GM19452 (cell line): Measurements from ENCODE around the gene VSX1.

ENCODE experiments used
- ATAC-seq: cut with Tn5 transposase; IDR thresholded peaks from one replicate; pipeline ENCODE4 v1.9.1; 2021; ENCODE audit not compliant: unreplicated experiment

The VSX1 gene

DNA sequence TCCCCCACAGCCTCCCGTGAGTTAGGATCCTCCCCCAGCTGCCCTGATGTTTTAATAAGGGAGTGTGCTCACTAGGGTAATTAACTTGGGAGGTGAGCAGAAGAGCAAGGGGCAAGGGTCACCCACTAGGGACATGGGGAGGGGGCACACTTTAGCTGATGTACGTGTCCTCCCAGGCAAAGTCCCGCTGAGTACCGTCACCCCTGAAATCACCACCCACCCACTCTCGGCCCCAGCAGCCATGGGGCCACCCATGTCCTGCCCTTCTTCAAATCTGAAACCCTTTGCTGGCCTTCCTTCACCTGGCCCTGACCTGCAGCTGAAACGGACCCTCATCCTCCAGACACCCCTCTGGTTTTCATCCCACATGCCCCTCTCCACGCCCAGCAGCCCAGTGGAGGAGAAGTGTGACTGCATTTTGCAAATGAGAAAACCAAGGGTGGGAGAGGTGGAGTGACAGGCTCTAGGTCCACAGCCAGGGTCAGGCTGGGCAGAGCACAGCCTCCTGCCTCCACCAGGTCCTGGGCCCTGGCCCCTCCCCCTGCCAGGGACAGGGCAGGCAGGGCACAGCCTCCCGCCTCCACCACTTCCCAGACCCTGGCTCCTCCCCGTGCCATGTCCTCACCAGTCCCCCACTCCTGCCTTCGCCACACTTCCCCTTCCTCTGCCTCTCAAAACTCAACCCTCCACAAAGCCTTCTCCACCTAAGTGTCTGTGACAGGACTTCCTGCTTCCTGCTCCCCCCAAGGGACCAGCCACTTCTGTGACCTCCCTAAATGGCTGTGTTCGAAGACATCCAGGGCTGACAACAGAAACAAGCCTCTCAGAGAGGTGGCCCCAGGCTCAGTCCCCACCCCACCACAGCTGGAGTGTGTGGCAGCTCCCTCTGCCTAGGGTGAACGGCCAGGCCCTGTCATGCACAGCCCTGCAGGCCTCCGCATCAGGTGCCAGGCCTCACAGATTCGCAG is 39.1 kb downstream of the VSX1 start:
- peak; percentile 94 for ATAC-seq

GRCh38 chr20:25041813-25042530 is 40.0 kb downstream of the VSX1 start:
- no peak for ATAC-seq

- ATAC-seq, result no peak
Measured at GRCh38 chr20:25040438-25040831, 41.5 kb downstream of the VSX1 start.

- no peak for ATAC-seq
Measured at GRCh38 chr20:25039697-25040437, 42.1 kb downstream of the VSX1 start.

- no peak for ATAC-seq
Measured at GRCh38 chr20:25038591-25039015, 43.3 kb downstream of the VSX1 start.

GRCh38 chr20:25038103-25038410 is 43.9 kb downstream of the VSX1 start:
- no peak for ATAC-seq

DNA sequence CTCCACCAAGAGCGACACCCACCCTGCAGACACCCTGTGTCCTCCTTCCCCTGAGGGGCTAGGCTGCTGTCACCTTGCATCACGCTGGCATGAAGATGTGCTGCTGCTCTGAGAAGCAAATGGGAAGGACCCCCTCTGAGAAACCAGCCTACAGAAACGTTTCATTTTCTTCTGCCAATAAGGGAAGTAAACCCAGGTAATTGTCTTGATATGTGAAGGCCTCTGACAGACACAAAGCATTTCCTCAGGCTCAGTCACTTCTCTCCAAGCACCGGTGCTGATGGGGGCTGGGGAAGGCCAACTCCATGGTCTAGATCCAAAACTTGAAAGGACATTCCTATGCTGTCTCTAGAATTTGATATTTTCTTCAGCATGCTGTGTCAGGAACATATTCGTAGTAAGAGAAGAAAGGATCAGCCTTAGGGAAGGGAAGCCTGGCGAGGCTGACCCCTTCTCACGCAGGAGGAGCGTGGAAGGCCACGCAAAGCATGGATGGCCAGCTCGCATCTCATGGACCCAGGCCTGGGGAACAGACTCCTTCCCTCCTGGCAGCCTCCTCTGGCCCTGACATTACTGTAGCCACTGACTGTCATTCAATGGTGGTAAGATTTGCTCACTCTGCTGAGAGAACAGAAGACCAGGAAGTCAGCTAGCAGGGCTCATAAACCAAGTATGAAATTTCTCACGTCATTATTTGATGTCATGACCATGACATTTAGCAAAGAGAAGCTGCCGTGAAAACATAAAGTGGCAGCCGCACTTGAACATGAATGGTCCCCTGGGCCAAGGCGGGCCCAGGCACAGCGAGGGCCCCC is 44.4 kb downstream of the VSX1 start:
- no peak for ATAC-seq

DNA sequence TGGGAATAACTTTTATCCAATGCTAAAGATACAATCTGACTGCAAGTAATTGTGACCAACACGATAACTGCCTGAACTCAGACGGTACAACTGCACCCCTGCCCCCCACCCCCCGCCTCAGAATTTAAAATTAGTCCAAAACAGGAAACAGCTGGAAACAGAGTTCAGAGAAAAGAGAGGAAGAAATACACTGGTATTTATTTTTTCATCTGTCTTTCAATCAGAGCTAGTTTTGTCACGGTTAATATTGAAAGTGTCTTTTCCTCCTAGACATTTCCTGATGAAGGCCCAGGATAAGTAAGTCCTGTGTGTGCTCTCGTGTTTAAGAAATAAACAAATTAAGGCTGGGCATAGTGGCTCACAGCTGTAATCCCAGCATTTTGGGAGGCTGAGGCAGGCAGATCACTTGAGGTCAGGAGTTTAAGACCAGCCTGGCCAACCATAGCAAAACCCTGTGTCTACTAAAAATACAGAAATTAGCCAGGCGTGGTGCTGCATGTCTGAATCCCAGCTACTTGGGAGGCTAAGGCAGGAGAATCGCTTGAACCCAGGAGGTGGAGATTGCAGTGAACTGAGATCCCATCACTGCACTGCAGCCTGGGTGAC is 45.5 kb downstream of the VSX1 start:
- no peak for ATAC-seq

GRCh38 chr20:25035921-25036320 is 46.0 kb downstream of the VSX1 start:
- ATAC-seq, result no peak

- ATAC-seq, result no peak
Measured at GRCh38 chr20:25033924-25034300, 48.0 kb downstream of the VSX1 start.

GRCh38 chr20:25033265-25033923 is 48.5 kb downstream of the VSX1 start:
- no peak for ATAC-seq

- no peak for ATAC-seq
Measured at GRCh38 chr20:25032478-25033264, 49.3 kb downstream of the VSX1 start.

DNA sequence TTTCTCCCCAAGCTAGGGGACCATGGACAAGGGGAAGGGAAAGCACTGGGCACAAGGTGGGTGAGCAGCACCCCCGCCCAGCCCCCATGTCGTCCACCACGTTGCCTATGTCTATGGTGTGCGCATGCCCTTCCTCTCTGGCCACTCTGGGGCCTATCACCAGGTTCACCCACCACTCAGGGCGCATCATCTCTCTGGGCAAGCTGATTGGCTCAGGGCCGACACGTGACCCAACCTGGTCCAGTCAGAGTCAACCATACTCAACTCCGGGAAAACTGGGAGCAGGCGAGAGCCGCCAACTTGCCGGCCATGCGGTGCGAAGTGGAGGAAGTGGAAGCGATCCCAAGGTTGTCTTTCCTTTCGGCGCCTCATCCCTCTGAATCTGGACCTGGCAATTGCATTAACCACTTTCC is 49.9 kb downstream of the VSX1 start:
- ATAC-seq, result no peak

- no peak for ATAC-seq
Measured at GRCh38 chr20:25031241-25031640, 50.7 kb downstream of the VSX1 start.

DNA sequence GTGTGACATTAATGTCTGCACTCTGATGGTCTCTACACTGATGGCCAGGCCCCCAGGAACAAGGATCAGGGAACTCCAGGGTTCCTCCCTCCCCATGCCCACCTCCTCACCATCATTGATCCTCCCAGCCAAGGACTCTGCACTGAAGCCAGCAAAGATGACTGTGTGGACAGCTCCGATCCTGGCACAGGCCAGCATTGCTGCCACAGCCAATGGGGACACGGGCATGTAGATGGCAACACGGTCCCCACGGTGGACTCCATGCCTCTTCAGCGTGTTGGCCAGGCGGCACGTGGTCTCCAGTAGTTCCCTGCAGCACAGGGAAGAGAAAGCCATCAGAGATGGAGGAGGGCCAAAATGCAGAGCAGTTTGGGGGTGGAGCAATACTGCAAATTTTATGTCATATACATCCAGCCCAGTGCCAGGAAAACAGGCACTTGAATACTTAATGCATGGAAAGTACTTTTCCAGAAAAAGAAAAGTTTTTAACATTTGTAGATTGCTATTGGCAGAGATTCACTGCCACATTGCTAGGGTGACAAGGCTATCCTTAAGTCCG is 51.2 kb downstream of the VSX1 start:
- ATAC-seq, result no peak

DNA sequence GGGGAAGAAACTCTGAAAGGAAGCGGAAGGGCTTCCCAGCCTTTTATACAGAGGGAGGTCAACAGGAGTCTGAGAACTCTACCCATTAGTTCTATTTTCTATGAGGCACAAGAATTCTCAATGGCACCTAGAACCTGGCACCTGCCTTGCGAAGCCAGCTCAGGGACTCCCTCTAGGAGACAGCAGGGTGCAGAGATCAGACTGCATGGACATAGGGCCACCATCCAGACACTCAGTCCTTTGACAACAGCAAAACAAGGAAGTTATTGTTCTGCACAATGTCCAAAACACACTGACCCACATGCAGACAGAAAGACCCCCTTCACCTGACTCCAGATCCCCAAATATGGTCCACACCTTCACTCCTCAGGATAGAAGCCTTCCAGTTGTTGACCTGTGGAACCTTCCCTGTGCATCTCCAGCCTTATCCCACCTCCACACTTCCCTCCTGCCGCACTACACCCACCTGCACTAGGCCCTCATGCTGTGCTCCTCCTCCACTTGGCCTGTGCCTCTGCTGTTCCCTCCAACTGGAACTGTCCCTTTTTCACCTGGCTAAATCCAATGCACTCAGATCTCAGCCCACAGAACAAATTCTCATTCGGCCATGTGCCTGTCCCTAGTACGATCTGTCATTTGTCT is 51.8 kb downstream of the VSX1 start:
- ATAC-seq, result no peak

DNA sequence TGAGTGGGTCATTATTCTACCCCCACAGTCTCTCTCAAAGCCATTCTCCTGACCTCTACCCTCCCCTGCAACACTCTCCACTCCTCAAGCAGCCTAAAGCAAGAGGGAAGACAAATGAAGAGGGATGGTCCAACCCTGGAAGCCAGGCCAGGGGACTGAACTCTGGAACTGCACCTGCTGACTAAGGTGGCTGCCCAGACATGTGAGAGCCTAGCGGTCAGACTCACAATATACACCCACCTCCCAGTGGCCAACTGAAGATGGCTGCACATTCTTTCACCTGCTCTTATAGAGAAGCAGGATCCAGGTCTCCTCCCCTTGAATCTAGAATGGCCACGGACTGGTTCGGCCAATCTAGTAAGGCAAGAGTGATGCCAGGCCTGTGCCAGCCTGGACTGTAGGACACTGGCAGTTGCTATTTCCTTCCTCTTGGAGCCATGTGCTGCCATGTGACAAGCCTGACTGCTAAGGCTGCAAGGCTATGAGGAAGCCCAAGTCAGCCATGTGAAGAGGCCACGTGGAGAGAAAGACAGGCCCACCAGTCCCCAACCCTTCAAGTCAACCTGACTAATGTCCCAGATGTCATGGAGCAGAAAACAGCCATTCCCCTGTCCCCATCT is 55.8 kb downstream of the VSX1 start:
- no peak for ATAC-seq
